ENCODE measurements around the gene SPARCL1. TPM values are rescaled to one million over a fixed set of nuclear protein-coding genes. Genes with fewer than 3 reads are reported as not detected.

The SPARCL1 gene
- total RNA-seq, 1 donor from 2014 or later = 8.6 TPM

DNA sequence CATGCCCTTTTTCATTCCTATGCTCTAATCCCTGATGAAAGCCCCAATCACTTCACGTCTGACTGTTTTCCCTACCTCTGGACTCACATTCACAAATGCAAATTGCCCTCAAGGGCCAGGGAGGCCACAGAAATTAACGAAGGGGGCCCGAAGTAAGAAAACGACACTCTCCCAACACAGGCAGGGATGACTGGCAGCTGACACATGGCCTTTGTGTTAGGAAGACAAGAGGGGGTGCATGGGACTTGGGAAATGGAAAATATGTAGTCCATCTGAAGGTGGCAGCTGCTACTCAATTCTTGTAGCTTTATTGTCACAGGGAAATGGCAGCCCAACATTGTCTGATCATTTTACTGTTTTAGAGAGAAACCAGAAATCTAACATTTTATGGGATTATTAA, 12.3 kb upstream of the SPARCL1 start:
- TF ChIP-seq, protein P1, sequence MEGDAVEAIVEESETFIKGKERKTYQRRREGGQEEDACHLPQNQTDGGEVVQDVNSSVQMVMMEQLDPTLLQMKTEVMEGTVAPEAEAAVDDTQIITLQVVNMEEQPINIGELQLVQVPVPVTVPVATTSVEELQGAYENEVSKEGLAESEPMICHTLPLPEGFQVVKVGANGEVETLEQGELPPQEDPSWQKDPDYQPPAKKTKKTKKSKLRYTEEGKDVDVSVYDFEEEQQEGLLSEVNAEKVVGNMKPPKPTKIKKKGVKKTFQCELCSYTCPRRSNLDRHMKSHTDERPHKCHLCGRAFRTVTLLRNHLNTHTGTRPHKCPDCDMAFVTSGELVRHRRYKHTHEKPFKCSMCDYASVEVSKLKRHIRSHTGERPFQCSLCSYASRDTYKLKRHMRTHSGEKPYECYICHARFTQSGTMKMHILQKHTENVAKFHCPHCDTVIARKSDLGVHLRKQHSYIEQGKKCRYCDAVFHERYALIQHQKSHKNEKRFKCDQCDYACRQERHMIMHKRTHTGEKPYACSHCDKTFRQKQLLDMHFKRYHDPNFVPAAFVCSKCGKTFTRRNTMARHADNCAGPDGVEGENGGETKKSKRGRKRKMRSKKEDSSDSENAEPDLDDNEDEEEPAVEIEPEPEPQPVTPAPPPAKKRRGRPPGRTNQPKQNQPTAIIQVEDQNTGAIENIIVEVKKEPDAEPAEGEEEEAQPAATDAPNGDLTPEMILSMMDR (conservative IDR thresholded peaks at IDR 0.05) = no peak
- Mint-ChIP-seq H3K4me1 (peaks cover 24% of the 10 kb centered on the region), H3K9me3 (peaks cover 9% of the 10 kb centered on the region), H3K36me3 (ENCODE audit: low read depth) (peaks cover 6% of the 10 kb centered on the region), H3K27me3 (ENCODE audit: low read depth) (no peaks in the 10 kb centered on the region), H3K27ac (ENCODE audit: unreplicated experiment) (peak overlapping the region; percentile 78), H3K4me3 (no peak overlapping the region)
- no peak for DNase-seq (ENCODE audit: low read depth, low spot score)

DNA sequence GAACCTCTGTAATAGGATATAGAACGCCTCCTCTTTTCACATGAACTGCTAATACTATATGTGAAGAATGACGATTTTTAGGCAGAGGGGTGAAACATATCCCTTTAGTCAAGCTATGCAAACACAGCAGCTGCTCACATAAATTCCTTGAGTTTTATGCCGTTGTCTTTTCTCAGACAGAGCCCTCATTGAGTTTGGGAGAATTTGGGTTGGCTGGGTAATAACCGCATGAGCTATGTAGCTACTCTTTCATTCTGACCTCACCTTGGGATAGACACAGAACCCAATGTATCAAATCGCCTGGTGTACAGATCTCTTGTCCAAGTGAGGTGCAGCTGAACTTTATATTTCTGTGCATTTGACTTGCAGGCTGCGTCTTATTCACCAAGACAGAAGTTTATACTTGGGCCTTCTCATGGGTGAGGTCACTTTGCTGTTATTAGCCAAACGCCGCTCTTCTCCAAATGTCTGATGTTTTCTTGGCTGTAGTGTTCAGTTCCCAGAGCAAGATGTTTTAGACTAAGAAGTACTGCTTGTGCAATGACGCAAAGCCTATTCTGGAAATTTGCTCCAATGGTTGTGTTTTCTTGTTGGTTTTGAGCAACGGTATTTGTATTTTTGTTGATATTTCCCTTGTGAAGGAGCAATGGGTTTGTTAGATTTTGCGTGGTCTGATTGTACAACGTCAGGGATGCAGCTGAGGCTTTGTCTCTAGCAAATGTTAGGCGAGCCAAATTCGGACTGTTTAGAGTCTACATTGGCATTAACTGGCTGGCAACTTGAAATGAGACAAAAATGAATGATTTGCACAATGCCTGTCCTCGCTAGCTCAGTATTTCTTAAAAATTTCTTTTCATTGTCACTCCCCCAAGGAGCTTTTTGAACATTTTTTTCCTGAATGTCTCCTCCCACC, 11.2 kb upstream of the SPARCL1 start:
- no peak overlapping the region for H3K4me3 Mint-ChIP-seq

DNA sequence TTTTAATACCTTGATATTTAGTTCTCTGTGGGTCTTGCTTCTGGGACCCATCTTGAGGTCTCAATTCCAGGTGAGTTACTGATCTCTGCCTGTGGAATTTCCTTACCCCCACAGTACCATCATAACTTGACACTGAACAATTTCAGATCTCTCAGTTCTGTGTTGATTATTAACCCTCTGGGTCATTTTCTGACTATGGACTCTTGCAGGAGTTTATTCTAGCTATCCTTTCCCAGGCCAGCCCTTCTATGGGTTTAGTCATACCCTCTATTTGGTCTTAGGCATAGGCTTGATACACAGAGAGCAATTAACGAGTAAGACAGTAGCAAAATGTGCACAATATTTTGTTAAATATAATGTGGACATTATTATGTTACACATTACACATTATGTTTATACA, 3.7 kb upstream of the SPARCL1 start:
- Mint-ChIP-seq H3K27ac (ENCODE audit: unreplicated experiment) (no peak overlapping the region), H3K27me3 (ENCODE audit: low read depth) (no peaks in the 10 kb centered on the region), H3K36me3 (ENCODE audit: low read depth) (peaks cover 3% of the 10 kb centered on the region), H3K9me3 (peaks cover 20% of the 10 kb centered on the region), H3K4me1 (peaks cover 40% of the 10 kb centered on the region), H3K4me3 (no peak overlapping the region)
- TF ChIP-seq, protein P1 (conservative IDR thresholded peaks at IDR 0.05) = no peak
- DNase-seq (ENCODE audit: low read depth, low spot score) = no peak

More for the DNA sequence above, 11.2 kb upstream of the SPARCL1 start:
- Mint-ChIP-seq H3K27me3 (ENCODE audit: low read depth) (no peaks in the 10 kb centered on the region), H3K9me3 (peaks cover 9% of the 10 kb centered on the region), H3K27ac (ENCODE audit: unreplicated experiment) (no peak overlapping the region), H3K36me3 (ENCODE audit: low read depth) (peaks cover 6% of the 10 kb centered on the region), H3K4me1 (peaks cover 24% of the 10 kb centered on the region)
- no peak for DNase-seq (ENCODE audit: low read depth, low spot score)
- TF ChIP-seq, protein P1 (conservative IDR thresholded peaks at IDR 0.05) = no peak

DNA sequence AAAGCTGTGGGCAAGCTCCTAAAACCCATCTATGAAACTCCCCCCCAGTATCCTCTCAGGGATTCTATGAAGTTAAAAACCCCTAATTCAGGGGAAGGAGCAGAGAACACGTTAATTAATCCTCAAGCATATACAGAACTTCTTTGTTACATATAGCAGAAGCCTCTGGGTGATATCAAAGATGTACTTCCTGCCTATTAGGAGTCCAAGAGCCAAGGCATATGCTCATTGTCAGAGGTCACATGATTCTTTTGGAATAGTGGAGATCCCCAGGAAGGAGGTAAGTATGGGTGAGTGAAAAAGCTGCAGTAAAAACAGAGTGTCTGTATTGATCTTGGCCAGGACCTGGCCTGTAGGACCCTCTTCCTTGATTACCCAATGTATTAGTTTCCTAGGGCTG, 2.9 kb upstream of the SPARCL1 start:
- TF ChIP-seq, protein P1 (conservative IDR thresholded peaks at IDR 0.05) = no peak
- no peaks in the 10 kb centered on the region for H3K27me3 Mint-ChIP-seq (ENCODE audit: low read depth)
- H3K27ac Mint-ChIP-seq (ENCODE audit: unreplicated experiment) = peak overlapping the region; percentile 10

DNA sequence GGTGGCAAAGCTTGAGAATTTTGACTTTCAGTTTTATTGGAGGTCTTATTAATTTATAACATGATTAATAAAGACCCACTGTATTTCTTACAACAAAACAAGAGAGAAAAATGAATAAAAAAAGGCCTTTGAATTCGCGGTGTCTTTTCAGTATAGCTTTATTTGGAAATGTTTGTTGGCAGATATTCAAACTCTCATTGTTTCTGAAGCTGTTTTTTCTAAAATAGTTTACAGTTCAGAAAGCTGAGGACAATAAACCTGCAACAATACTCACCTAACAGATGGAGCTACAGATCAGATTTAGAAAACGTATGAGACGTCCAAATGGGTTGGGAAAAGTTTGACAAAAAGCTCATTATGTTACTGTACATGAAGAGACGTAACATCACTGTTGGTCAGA, 2.4 kb upstream of the SPARCL1 start:
- Mint-ChIP-seq H3K4me3 (no peak overlapping the region), H3K9me3 (peaks cover 15% of the 10 kb centered on the region), H3K27ac (ENCODE audit: unreplicated experiment) (no peak overlapping the region), H3K4me1 (peaks cover 53% of the 10 kb centered on the region), H3K36me3 (ENCODE audit: low read depth) (no peaks in the 10 kb centered on the region), H3K27me3 (ENCODE audit: low read depth) (no peaks in the 10 kb centered on the region)
- TF ChIP-seq, protein P1 (conservative IDR thresholded peaks at IDR 0.05) = no peak
- no peak for DNase-seq (ENCODE audit: low read depth, low spot score)

More for the DNA sequence above, 2.9 kb upstream of the SPARCL1 start:
- H3K4me3 Mint-ChIP-seq = no peak overlapping the region
- H3K4me1 Mint-ChIP-seq = peaks cover 48% of the 10 kb centered on the region
- peaks cover 18% of the 10 kb centered on the region for H3K9me3 Mint-ChIP-seq
- no peak for DNase-seq (ENCODE audit: low read depth, low spot score)
- peaks cover 1% of the 10 kb centered on the region for H3K36me3 Mint-ChIP-seq (ENCODE audit: low read depth)
